Measurements from ENCODE around the gene GRIPAP1.

DNA sequence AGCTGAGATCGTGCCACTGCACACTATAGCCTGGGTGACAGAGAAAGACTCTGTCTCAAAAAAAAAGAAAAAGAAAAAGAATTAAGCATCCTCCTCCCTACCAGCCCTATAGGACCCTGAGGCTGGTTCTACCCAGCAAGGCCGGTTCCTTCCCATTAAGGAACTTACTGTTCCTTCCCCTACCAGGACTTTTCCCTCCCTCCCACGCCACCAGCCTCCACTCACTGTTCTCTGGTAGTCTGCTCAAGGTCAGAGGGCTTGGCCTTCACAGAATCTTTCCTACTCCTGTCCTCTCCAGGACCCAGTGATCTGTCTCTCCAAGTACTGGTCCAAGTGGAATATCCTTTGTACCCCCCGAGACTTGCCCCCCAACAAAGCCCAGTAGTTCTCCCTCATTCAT lies 1.4 kb downstream of the GRIPAP1 start:
- TF ChIP-seq POLR2A (IDR thresholded peaks at IDR 0.05) (no peak), POLR2AphosphoS5 (IDR thresholded peaks at IDR 0.05) (no peak)
- TF ChIP-seq, protein P1, sequence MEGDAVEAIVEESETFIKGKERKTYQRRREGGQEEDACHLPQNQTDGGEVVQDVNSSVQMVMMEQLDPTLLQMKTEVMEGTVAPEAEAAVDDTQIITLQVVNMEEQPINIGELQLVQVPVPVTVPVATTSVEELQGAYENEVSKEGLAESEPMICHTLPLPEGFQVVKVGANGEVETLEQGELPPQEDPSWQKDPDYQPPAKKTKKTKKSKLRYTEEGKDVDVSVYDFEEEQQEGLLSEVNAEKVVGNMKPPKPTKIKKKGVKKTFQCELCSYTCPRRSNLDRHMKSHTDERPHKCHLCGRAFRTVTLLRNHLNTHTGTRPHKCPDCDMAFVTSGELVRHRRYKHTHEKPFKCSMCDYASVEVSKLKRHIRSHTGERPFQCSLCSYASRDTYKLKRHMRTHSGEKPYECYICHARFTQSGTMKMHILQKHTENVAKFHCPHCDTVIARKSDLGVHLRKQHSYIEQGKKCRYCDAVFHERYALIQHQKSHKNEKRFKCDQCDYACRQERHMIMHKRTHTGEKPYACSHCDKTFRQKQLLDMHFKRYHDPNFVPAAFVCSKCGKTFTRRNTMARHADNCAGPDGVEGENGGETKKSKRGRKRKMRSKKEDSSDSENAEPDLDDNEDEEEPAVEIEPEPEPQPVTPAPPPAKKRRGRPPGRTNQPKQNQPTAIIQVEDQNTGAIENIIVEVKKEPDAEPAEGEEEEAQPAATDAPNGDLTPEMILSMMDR (IDR thresholded peaks at IDR 0.05), result no peak

Data from prostate gland (tissue), 2 donors.